Activated CD8-positive, alpha-beta memory T cell treated with anti-CD3 and anti-CD28 coated beads, Interleukin-2, amount 50 U/mL, for 24 hours (primary cell): ENCODE measurements around the gene NPY4R.
"Not testable (repeated sequence)": the region's sequence is repeated elsewhere in the genome, so short reads cannot be mapped to it uniquely, and the experiment has no call there.

Source experiments
- DNase-seq: peaks from one replicate; pipeline ENCODE4 v3.0.0-alpha.2; 2020; ENCODE audit errors: extremely low read depth

NPY4R gene

GRCh38 chr10:46457071-46457470, 8.7 kb downstream of the NPY4R start:
- not testable (repeated sequence) for DNase-seq

GRCh38 chr10:46455992-46456391, 9.8 kb downstream of the NPY4R start:
- not testable (repeated sequence) for DNase-seq

GRCh38 chr10:46451365-46451764, 14.4 kb downstream of the NPY4R start:
- not testable (repeated sequence) for DNase-seq

DNA sequence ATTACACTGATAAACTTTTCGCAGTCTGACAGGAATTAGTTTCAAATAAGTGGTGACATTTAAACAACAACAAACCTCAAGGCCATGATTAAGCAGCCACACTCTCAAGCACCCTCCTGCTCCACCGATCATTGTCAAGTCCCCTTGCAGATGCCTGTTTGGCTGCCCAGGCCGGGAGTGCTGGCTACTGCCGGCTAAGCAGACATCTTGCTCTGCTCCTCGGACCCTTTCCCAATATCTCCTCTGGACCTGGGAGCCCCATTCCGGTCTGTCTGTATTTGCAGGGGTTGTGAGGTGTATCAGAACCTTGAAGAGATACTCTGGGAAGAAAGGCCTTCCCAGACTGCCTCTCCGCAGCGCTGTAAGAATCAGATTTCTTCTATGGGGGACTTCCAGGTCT, 14.9 kb downstream of the NPY4R start:
- DNase-seq: not testable (repeated sequence)

DNA sequence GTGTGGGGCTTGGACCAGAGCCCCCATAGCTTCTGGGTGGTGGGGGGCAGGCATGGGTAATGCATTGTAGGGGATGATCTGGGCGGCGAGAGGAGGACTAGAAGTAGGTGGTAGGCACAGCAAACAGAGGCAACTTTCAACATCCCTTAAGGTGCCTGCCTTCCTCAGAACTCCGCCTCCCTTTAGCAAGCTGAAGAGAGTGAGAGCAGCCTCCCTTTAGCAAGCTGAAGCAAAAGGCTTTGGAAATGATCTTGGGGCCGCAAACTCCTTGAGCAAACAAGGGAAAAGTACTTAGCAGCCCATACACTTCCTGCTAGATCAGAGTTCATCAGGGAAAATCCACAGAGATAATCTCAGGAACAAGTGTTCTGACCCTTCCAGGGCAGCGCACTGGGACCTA, 18.3 kb downstream of the NPY4R start:
- DNase-seq: not testable (repeated sequence)

GRCh38 chr10:46445389-46446122, 20.2 kb downstream of the NPY4R start:
- not testable (repeated sequence) for DNase-seq

DNA sequence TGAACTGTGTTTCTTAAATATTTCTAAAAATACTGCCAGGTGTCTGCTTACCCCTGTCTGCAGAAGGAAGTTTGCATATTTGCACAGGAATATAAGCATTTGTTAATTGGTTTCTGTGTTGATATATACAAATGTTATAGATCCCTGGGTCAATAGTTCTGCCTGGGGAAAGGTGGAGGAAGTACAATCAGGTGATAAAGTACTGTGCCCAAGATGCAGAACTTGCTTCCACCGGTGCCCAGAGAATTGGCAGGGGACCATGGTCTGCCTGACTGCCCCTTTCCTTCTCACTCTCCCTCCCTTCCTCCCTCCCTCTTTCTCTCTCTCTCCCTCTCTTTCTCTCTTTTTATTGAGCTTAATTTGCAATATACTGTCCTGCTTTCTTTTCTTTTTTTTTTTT, 22.3 kb downstream of the NPY4R start:
- DNase-seq: not testable (repeated sequence)

DNA sequence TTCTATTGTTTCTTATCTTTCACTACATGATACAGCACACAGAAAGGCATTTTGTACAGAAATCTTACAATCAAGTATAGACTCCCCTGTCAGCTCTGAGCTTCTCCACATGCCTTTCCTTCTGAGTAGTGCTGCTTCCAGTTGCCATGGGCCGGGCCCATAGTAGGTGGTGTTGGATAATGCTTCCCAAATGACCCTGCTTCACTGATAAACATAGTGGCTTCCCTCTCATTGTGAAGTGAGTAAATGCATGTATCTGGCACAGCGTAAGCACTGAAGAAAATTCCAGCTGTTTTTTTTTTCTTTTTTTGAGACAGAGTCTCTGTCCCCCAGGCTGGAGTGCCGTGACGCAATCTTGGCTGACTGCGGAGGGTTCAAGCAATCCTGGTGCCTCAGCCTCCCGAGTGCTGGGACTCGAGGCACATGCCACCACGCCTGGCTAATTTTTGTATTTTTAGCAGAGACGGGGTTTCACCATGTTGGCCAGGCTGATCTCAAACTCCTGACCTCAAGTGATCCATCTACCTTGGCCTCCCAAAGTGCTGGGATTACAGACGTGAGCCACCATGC, 23.0 kb downstream of the NPY4R start:
- DNase-seq: not testable (repeated sequence)

GRCh38 chr10:46441837-46442278, 23.9 kb downstream of the NPY4R start:
- DNase-seq: not testable (repeated sequence)

GRCh38 chr10:46440942-46441341, 24.8 kb downstream of the NPY4R start:
- not testable (repeated sequence) for DNase-seq

DNA sequence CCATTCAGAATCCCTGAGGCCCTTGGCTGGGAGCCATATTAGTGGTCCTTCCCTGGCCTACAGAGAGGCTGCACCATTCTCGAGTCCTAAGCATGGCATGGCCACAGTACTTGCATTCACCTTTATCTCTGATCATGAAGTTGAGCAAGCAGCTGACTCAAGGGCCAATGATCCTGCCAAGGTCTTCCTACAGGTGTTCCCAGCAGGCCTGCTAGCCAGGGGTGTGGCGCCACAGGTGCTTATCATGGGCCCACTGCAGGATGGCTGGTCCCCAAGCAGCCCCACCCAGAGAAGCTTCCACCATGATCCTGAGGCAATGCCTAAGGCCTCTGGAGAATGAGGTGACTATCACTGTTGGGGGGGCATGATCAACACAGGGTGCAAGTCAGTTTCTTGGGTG, 42.2 kb downstream of the NPY4R start:
- DNase-seq: not testable (repeated sequence)

- DNase-seq: not testable (repeated sequence)
Measured at GRCh38 chr10:46419570-46420379, 46.0 kb downstream of the NPY4R start.

GRCh38 chr10:46418283-46418682, 47.5 kb downstream of the NPY4R start:
- not testable (repeated sequence) for DNase-seq

GRCh38 chr10:46415291-46415690, 50.5 kb downstream of the NPY4R start:
- DNase-seq: not testable (repeated sequence)

GRCh38 chr10:46412665-46413064, 53.1 kb downstream of the NPY4R start:
- DNase-seq: not testable (repeated sequence)

DNA sequence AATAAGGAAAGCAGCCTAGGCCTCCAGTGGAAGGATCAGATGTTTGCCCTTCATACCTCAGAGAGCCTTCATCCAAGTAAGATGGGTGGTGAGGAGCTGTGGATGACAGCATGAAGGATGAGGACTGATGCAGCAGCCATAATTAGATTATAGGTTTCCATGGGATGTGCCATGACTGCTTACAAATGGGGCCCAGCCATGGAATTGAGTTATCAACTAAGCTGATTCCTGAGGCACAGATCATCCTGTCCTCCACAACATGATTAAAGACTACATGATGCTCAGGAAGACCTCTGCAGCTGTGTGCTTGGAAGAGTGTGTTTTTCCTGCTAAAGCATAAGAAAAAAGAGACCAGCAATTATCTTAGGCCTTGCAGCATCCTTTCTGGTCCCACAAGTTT, 54.6 kb downstream of the NPY4R start:
- DNase-seq: not testable (repeated sequence)
